ENCODE data around the gene LENG9.

DNA sequence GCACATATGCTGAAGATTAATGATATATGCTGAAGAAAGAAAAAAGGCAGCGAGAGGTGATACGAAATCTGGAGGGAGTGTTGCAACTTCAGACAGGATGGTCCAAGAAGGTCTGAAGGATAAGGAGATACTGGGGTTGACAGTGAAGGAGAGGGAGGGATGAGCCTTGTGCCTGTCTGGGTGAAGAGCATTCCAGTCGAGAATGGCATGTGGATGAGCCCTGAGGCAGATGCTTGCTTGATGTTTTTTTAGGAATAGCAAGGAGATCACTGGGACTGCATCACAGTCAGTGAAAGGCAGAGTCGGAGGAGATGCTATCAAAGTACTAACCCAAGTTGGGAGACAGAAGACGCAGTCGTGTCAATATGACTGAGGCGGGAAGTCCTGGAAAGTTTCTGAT lies 25.8 kb upstream of the LENG9 start:
- no peak for TF ChIP-seq ZBTB10 (tag by site-specific recombination; IDR thresholded peaks at IDR 0.05)
- no peak for TF ChIP-seq ZNF211 (tag by site-specific recombination; IDR thresholded peaks at IDR 0.05; ENCODE audit: low read depth)
- no peak for TF ChIP-seq SP2 (tag by site-specific recombination; IDR thresholded peaks at IDR 0.05)
- TF ChIP-seq, protein P1, sequence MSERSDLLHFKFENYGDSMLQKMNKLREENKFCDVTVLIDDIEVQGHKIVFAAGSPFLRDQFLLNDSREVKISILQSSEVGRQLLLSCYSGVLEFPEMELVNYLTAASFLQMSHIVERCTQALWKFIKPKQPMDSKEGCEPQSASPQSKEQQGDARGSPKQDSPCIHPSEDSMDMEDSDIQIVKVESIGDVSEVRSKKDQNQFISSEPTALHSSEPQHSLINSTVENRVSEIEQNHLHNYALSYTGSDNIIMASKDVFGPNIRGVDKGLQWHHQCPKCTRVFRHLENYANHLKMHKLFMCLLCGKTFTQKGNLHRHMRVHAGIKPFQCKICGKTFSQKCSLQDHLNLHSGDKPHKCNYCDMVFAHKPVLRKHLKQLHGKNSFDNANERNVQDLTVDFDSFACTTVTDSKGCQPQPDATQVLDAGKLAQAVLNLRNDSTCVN (tag by site-specific recombination; optimal IDR thresholded peaks at IDR 0.05) = no peak
- TF ChIP-seq YY2 (tag by site-specific recombination; IDR thresholded peaks at IDR 0.05) = no peak
- TF ChIP-seq ZNF660 (tag by site-specific recombination; IDR thresholded peaks at IDR 0.05) = no peak
- TF ChIP-seq, protein P2, sequence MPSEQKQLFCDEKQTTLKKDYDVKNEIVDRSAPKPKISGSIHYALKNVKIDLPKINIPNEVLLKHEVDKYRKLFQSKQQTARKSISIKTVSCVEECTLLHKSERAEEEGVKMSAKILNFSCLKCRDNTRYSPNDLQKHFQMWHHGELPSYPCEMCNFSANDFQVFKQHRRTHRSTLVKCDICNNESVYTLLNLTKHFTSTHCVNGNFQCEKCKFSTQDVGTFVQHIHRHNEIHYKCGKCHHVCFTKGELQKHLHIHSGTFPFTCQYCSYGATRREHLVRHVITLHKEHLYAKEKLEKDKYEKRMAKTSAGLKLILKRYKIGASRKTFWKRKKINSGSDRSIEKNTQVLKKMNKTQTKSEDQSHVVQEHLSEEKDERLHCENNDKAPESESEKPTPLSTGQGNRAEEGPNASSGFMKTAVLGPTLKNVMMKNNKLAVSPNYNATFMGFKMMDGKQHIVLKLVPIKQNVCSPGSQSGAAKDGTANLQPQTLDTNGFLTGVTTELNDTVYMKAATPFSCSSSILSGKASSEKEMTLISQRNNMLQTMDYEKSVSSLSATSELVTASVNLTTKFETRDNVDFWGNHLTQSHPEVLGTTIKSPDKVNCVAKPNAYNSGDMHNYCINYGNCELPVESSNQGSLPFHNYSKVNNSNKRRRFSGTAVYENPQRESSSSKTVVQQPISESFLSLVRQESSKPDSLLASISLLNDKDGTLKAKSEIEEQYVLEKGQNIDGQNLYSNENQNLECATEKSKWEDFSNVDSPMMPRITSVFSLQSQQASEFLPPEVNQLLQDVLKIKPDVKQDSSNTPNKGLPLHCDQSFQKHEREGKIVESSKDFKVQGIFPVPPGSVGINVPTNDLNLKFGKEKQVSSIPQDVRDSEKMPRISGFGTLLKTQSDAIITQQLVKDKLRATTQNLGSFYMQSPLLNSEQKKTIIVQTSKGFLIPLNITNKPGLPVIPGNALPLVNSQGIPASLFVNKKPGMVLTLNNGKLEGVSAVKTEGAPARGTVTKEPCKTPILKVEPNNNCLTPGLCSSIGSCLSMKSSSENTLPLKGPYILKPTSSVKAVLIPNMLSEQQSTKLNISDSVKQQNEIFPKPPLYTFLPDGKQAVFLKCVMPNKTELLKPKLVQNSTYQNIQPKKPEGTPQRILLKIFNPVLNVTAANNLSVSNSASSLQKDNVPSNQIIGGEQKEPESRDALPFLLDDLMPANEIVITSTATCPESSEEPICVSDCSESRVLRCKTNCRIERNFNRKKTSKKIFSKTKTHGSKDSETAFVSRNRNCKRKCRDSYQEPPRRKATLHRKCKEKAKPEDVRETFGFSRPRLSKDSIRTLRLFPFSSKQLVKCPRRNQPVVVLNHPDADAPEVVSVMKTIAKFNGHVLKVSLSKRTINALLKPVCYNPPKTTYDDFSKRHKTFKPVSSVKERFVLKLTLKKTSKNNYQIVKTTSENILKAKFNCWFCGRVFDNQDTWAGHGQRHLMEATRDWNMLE (tag by site-specific recombination; conservative IDR thresholded peaks at IDR 0.05; ENCODE audit: low read depth) = no peak
- TF ChIP-seq ZNF133 (tag by site-specific recombination; IDR thresholded peaks at IDR 0.05) = no peak
- no peak for TF ChIP-seq ZNF121 (tag by site-specific recombination; IDR thresholded peaks at IDR 0.05)
- no peak for TF ChIP-seq HOXD13 (CRISPR knock-in tag; IDR thresholded peaks at IDR 0.05; ENCODE audit: borderline replicate concordance)
- TF ChIP-seq SETDB1 (IDR thresholded peaks at IDR 0.05; ENCODE audit: insufficient read length, low read length) = no peak
- TF ChIP-seq, protein P3, sequence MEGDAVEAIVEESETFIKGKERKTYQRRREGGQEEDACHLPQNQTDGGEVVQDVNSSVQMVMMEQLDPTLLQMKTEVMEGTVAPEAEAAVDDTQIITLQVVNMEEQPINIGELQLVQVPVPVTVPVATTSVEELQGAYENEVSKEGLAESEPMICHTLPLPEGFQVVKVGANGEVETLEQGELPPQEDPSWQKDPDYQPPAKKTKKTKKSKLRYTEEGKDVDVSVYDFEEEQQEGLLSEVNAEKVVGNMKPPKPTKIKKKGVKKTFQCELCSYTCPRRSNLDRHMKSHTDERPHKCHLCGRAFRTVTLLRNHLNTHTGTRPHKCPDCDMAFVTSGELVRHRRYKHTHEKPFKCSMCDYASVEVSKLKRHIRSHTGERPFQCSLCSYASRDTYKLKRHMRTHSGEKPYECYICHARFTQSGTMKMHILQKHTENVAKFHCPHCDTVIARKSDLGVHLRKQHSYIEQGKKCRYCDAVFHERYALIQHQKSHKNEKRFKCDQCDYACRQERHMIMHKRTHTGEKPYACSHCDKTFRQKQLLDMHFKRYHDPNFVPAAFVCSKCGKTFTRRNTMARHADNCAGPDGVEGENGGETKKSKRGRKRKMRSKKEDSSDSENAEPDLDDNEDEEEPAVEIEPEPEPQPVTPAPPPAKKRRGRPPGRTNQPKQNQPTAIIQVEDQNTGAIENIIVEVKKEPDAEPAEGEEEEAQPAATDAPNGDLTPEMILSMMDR (tag by site-specific recombination; IDR thresholded peaks at IDR 0.05) = no peak
- TF ChIP-seq KLF17 (tag by site-specific recombination; IDR thresholded peaks at IDR 0.05) = no peak
- TF ChIP-seq ZNF623 (tag by site-specific recombination; IDR thresholded peaks at IDR 0.05) = no peak
